A549 (cell line): Measurements from ENCODE around the gene CBFA2T3.

Experiments used
- BCL3 ChIP-seq: fragments of >200 bp; sonication (Bioruptor Twin); formaldehyde crosslinking; IDR thresholded peaks from 3 replicates; pipeline ENCODE4 v1.6.1; 2016
- ELK1 ChIP-seq: fragments of 150-350 bp; IDR thresholded peaks from 2 replicates; pipeline ENCODE4 v1.6.1; 2014; ENCODE audit warnings: low read depth, mild to moderate bottlenecking, low read length
- EP300 ChIP-seq, 2 experiments: fragments of >200 bp; sonication (Bioruptor Twin); formaldehyde crosslinking; IDR thresholded peaks; 2 replicates in 1 of 2; 3 replicates in 1 of 2; pipeline ENCODE4 v1.6.1; 2016 to 2017
- KDM1A ChIP-seq: fragments of 200-600 bp; sonication (generic); IDR thresholded peaks from 2 replicates; pipeline ENCODE4 v1.6.1; 2016; ENCODE audit warnings: low read depth, mild to moderate bottlenecking
- KDM5A ChIP-seq: fragments of 200-600 bp; sonication (generic); IDR thresholded peaks from 2 replicates; pipeline ENCODE4 v1.6.1; 2016; ENCODE audit warnings: antibody characterized with exemption, mild to moderate bottlenecking
- MYC ChIP-seq: IDR thresholded peaks from 2 replicates; pipeline ENCODE4 v1.6.1; 2012; ENCODE audit warnings: mild to moderate bottlenecking, inconsistent platforms, low read length, improper control_type of control experiment, borderline replicate concordance
- NFE2L2 ChIP-seq: fragments of 150-350 bp; conservative IDR thresholded peaks from 2 replicates; pipeline ENCODE4 v1.6.1; 2014; ENCODE audit warnings: low read length
- POLR2A ChIP-seq: IDR thresholded peaks from 2 replicates; pipeline ENCODE4 v1.6.1; 2012; ENCODE audit warnings: mild to moderate bottlenecking, low read length
- REST ChIP-seq: fragments of 200-600 bp; sonication (generic); IDR thresholded peaks from 2 replicates; pipeline ENCODE4 v1.6.1; 2016; ENCODE audit warnings: antibody characterized with exemption, mild to moderate bottlenecking, moderate library complexity
- TF ChIP-seq, protein P1 (sequence below): fragments of >200 bp; sonication (Bioruptor Twin); formaldehyde crosslinking; IDR thresholded peaks from 3 replicates; pipeline ENCODE4 v1.5.1; 2016

DNA sequence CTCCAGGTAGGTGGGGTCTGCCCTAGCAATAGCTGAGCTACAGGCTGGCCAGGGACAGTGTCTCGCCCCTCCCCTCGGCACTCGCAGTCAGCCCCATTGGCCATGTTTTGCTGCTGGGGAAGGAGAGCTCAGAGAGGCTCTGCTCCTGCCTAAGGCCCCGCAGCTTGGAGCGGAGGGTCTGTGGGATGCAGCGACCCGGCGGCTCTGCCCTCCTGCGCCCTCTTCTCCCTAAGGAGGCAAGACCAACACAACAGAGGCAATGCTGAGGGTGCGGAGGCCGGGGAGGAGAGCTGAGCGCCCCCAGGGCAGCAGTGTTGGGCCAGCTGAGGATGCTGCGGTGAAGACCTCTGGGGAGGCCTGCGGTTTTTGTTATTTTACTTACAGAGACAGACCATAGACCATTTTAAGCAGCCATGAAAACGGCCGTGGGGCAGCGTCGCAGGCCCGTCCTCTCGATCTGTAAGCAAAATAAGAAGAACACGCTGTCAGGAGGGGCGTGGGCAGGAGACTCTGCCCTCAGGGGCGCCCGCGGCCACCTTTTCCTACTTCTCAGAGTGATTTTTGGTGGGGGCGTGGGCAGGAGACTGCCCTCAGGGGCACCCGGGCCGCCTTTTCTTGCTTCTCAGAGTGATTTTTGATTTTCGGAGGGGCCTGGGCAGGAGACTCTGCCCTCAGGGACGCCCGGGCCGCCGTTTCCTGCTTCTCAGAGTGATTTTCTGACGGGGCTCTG, 79.1 kb downstream of the CBFA2T3 start:
- TF ChIP-seq ELK1: no peak
- no peak for TF ChIP-seq EP300 (IDR thresholded peaks at IDR 0.05)
- TF ChIP-seq KDM1A: no peak
- no peak for TF ChIP-seq KDM5A
- no peak for TF ChIP-seq NFE2L2
- no peak for TF ChIP-seq REST
- TF ChIP-seq, protein P1, sequence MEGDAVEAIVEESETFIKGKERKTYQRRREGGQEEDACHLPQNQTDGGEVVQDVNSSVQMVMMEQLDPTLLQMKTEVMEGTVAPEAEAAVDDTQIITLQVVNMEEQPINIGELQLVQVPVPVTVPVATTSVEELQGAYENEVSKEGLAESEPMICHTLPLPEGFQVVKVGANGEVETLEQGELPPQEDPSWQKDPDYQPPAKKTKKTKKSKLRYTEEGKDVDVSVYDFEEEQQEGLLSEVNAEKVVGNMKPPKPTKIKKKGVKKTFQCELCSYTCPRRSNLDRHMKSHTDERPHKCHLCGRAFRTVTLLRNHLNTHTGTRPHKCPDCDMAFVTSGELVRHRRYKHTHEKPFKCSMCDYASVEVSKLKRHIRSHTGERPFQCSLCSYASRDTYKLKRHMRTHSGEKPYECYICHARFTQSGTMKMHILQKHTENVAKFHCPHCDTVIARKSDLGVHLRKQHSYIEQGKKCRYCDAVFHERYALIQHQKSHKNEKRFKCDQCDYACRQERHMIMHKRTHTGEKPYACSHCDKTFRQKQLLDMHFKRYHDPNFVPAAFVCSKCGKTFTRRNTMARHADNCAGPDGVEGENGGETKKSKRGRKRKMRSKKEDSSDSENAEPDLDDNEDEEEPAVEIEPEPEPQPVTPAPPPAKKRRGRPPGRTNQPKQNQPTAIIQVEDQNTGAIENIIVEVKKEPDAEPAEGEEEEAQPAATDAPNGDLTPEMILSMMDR: no peak
- TF ChIP-seq POLR2A: no peak
- TF ChIP-seq BCL3: no peak
- no peak for TF ChIP-seq MYC
